ENCODE data around the gene CANT1. TPM values are rescaled to one million over a fixed set of nuclear protein-coding genes. Genes with fewer than 3 reads are reported as not detected.
A peak's percentile ranks its signal among the peaks of the same experiment; 100 is the strongest.

CANT1 gene
- total RNA-seq, 4 donors from 2014 or later, result 17.5 to 38.3 (median 26.6) TPM

DNA sequence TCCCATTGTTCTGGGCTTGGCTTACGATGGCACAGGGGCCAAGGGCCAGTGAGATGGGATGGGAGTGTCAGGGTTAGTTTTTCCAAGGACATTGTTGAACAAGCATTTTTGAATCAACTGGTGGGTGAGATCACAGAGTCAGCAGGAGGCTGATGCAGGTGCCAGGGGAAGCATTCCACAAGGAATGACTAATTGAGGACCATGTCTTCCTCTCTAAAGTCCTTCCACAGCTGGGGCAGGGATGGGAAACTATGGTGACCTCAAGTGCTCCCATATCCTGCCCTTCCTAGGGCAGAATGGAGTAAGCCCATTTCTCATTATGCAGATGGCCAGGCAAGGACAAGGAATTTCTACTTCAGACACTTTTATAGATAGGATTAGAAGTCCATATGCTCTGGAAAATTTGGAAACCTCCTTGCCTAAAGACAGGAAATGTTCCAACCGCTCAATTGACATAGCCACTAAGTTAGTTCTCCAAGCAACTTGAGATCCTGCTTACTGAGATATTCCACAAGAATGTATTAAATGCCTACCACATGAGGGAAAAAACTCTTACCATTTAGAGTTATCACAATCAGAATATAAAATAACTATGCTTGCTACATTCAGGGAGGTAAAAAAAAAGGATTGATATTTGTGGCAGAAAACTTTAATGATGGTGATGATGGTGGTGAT, 43.8 kb upstream of the CANT1 start:
- H3K4me3 ChIP-seq, result no peak overlapping the region
- no peak for ATAC-seq
- in situ Hi-C loops (cut with MboI; ENCODE audit: low sequenced_read_pairs in 4 of 4), result loop anchor here (25.0 kb wide), 1 partner anchor 334 kb away; no protein-coding TSS in a partner anchor

GRCh38 chr17:79052131-79052530, 42.6 kb upstream of the CANT1 start:
- Histone ChIP-seq H3K4me3 (no peak overlapping the region), H3K36me3 (no peaks in the 10 kb centered on the region), H3K4me1 (no peaks in the 10 kb centered on the region), H3K27ac (no peak overlapping the region), H3K27me3 (peaks cover 0 to 2% (median 0%) of the 10 kb centered on the region in 3 donors), H3K9me3 (no peaks in the 10 kb centered on the region)
- ATAC-seq, result no peak
- intact Hi-C loops (cut with DNase I; ENCODE audit: low total_unique reads) (no loop called here), in situ Hi-C loops (cut with MboI; ENCODE audit: low sequenced_read_pairs in 4 of 4) (loop anchor here (25.0 kb wide), 1 partner anchor 335 kb away; no protein-coding TSS in a partner anchor)
- no peak for DNase-seq
- no peak for TF ChIP-seq POLR2A (IDR thresholded peaks at IDR 0.05)
- TF ChIP-seq, protein P1, sequence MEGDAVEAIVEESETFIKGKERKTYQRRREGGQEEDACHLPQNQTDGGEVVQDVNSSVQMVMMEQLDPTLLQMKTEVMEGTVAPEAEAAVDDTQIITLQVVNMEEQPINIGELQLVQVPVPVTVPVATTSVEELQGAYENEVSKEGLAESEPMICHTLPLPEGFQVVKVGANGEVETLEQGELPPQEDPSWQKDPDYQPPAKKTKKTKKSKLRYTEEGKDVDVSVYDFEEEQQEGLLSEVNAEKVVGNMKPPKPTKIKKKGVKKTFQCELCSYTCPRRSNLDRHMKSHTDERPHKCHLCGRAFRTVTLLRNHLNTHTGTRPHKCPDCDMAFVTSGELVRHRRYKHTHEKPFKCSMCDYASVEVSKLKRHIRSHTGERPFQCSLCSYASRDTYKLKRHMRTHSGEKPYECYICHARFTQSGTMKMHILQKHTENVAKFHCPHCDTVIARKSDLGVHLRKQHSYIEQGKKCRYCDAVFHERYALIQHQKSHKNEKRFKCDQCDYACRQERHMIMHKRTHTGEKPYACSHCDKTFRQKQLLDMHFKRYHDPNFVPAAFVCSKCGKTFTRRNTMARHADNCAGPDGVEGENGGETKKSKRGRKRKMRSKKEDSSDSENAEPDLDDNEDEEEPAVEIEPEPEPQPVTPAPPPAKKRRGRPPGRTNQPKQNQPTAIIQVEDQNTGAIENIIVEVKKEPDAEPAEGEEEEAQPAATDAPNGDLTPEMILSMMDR (IDR thresholded peaks at IDR 0.05 in 4 of 5, conservative IDR thresholded peaks at IDR 0.05 in 1 of 5), result no peak

More for the DNA sequence above, 43.8 kb upstream of the CANT1 start:
- Histone ChIP-seq H3K27ac (peak overlapping the region in 1 of 4 donors; percentile 4), H3K27me3 (peaks cover 0 to 2% (median 0%) of the 10 kb centered on the region in 3 donors), H3K9me3 (no peaks in the 10 kb centered on the region), H3K36me3 (no peaks in the 10 kb centered on the region), H3K4me1 (no peaks in the 10 kb centered on the region)
- TF ChIP-seq, protein P1 (IDR thresholded peaks at IDR 0.05 in 4 of 5, conservative IDR thresholded peaks at IDR 0.05 in 1 of 5), result no peak
- no peak for TF ChIP-seq POLR2A (IDR thresholded peaks at IDR 0.05)
- intact Hi-C loops (cut with DNase I; ENCODE audit: low total_unique reads), result no loop called here
- no peak for DNase-seq

DNA sequence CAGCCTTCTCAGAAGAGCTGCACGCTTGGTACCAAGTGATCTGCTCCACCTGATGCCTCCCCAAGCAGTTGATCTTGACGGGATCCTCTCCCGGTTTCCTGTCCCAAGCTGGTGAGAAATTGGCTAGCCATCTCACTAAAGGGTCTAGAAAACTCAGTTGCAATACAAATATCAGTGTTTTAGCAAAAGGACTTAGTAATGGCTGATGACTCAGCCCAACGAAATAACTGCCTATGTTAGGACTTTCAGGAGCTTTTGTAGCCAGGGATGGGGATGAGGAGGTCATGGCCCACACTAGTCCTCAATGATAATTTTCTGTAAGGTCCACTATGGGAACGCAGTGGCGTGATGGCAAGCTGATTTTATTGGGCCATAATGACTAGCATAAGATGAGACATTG, 41.7 kb upstream of the CANT1 start:
- H3K4me1 ChIP-seq, result peaks cover 3 to 6% of the 10 kb centered on the region in 2 donors
- H3K27ac ChIP-seq, result no peak overlapping the region
- DNase-seq (no peak), ATAC-seq (no peak)
- TF ChIP-seq, protein P1 (IDR thresholded peaks at IDR 0.05 in 4 of 5, conservative IDR thresholded peaks at IDR 0.05 in 1 of 5), result no peak
- no peak for TF ChIP-seq POLR2A (IDR thresholded peaks at IDR 0.05)
- intact Hi-C loops (cut with DNase I; ENCODE audit: low total_unique reads), result no loop called here
- H3K27me3 ChIP-seq, result peaks cover 0 to 3% (median 2%) of the 10 kb centered on the region in 3 donors
- no peaks in the 10 kb centered on the region for H3K9me3 ChIP-seq
- in situ Hi-C loops (cut with MboI; ENCODE audit: low sequenced_read_pairs in 4 of 4), result loop anchor here (25.0 kb wide), 1 partner anchor 336 kb away; no protein-coding TSS in a partner anchor
- H3K36me3 ChIP-seq, result no peaks in the 10 kb centered on the region
- no peak overlapping the region for H3K4me3 ChIP-seq

GRCh38 chr17:79050551-79050950, 41.0 kb upstream of the CANT1 start:
- no peak overlapping the region for H3K27ac ChIP-seq
- no peak for TF ChIP-seq POLR2A (IDR thresholded peaks at IDR 0.05)
- TF ChIP-seq, protein P1 (IDR thresholded peaks at IDR 0.05 in 4 of 5, conservative IDR thresholded peaks at IDR 0.05 in 1 of 5), result no peak
- in situ Hi-C loops (cut with MboI; ENCODE audit: low sequenced_read_pairs in 4 of 4) (loop anchor here (25.0 kb wide), 1 partner anchor 337 kb away; no protein-coding TSS in a partner anchor), intact Hi-C loops (cut with DNase I; ENCODE audit: low total_unique reads) (no loop called here)
- H3K36me3 ChIP-seq, result no peaks in the 10 kb centered on the region
- H3K4me3 ChIP-seq, result no peak overlapping the region
- H3K27me3 ChIP-seq, result peaks cover 0 to 3% (median 2%) of the 10 kb centered on the region in 3 donors
- no peak for DNase-seq
- peaks cover 6 to 10% of the 10 kb centered on the region in 2 donors for H3K4me1 ChIP-seq
- no peaks in the 10 kb centered on the region for H3K9me3 ChIP-seq
- no peak for ATAC-seq
